ENCODE data around the gene RBMY1F. TPM values are rescaled to one million over a fixed set of nuclear protein-coding genes. Genes with fewer than 3 reads are reported as not detected.
"Not testable (repeated sequence)": the region's sequence is repeated elsewhere in the genome, so short reads cannot be mapped to it uniquely, and the experiment has no call there.

Gene RBMY1F
- not detected for polyA plus RNA-seq (2013, experiment 1 of 2; ENCODE audit: insufficient read length)
- not detected for polyA plus RNA-seq (2013, experiment 2 of 2; ENCODE audit: insufficient read length)

DNA sequence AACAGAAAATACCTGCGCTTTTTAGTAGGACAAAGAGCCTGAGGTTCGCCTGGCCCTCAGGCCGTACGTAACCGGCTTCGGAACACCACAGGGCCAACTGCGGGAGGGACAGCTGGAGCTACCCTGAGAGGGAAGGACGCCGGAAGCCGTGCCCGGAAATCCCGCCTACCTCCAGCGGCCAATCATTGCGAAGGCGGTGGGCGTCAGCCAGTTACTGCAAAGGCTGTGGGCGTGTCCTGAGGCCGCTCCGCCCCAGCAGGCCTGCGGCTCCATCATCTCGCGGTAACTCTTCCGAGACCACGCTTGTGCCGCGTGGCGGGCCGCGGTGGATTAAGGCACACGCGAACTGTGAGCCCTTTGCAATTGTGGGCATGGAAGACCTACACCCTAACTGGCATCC, at the start of gene RBMY1F:
RBMY1F (minus strand) TSS at position 101 of the 400 bp plus-strand sequence. CDS start 1,954 bp downstream, outside the sequence.
- DNase-seq: not testable (repeated sequence)

DNA sequence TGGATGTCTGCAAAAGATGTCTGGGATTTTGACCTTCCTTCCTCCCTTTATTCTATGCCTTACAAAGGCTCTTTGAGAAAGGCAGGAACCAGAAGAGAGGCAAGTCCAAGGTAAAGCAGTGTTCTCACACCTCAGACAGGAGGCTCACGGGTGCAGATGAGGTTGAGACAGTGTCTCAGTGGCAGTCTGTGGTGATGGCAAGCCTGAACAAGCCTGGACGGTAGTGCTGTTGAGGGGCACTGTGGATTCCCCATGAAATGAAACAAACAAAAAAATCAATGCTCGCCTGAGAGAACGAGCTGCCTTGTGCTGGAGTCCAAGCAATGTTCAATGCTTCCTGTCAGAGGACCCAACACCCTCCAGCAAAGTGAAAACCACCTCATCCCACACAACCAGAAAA, 31.6 kb downstream of the RBMY1F start:
- not testable (repeated sequence) for DNase-seq

DNA sequence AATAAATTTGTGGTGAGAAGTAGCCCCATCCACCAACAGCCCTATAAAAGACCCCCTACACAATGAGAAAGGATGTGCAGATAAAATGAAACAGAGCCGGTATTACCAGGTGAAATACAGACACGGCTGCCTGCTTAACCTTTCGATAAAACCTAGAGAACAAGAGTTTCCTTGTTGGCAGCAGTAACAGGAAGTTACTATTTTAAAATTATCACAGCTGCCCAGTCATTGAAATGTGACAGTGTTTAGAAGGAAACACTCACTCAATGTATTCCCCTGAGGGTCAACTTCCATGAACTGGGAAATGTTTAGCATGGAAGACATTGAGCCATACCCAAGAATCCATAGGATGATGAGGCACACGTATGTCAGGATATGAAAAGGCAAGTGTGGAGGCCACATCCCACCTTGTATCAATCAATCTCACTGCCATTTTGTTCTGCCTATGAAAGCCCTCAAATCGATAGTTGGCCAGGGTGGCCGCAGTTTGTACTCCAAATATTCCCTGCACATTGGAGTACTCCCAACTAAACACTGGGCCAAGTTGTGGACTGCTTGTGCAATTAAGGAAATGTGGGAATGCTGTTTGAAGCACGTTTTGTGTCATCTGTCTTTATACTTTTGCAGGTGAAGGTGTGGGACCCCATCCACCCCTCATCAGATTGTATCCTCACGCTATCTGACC, 41.6 kb downstream of the RBMY1F start:
- DNase-seq: not testable (repeated sequence)

DNA sequence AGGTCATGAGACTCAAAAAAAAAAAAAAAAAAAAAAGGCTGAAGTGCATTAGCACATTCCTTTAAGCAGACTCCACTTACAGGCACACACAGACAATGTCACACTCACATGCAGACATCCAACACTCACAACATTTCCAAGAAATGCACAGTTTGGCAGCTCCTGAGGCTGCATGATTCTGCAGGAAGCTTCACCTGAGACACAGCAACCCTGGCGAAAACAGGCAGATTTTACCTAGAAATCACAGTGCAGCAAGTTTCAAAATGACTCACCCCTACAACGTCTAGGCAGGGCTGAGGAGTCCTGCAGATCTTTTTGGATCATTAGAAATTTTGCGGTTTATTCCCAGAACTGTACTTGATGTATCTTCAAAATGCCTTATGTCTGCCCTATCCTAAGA, 48.0 kb downstream of the RBMY1F start:
- DNase-seq: not testable (repeated sequence)

DNA sequence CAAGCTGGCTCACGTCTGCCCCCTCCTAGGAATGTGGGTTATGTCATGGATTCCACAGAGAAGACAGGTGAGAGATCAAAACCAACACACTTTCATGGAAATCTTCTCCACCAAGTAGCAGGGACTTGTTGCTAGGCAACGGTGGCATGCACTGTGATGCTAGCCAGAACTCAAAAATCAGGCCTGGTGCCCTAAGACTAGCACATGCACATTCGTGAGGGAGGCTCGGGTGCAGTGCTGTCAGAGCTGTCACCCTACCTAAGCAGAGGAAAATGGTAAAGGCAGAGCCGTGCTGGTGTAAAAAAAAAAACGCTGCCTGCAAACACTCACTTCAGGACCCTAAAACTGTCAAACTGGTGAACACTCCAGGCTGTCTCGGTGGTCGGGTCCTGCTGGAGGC, 52.2 kb downstream of the RBMY1F start:
- DNase-seq: not testable (repeated sequence)
